ENCODE data around the gene KIAA1755. TPM values are rescaled to one million over a fixed set of nuclear protein-coding genes. Genes with fewer than 3 reads are reported as not detected.

The KIAA1755 gene
- total RNA-seq = 24.9 TPM

DNA sequence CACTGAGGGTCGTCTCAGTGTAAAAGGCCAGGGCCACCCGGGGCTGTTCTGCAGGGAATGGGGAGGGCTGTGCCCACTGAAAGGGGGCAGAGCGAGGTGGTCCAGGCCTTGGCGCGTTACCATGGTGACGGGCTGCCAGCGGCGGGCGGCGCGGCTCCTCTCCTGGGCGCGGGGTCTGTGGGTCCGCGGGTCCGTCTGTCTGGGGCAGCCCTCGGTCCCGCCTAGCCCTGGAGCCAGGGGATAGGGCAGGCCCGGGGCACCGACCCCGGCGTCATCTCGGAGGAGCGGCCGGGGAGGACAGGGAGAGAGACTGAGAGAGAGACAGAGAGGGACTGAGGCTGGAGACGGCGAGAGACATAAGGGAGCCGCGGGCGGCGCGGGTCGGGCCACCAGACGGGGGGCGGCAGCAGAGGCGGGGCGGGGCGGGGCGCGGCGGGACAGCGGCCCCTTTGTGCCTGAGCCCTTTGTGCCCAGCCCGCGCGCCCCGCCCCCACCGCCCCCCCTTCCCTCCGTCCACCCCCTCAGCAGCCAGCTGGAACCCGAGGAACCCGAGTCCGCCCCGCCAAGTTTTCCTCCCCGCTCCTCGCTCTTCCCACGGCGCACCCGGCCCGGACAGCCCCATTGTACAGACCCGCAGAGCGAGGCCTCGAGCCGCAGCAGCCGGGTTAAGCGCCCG lies at the start of gene KIAA1755:
TSS of gene KIAA1755 (minus strand) at position 358 of the 676 bp plus-strand sequence. CDS start at position 123, 235 bp downstream.

GRCh38 chr20:38303908-38304379 lies 43.4 kb upstream of the KIAA1755 start, which contains the start of gene BPI:
Gene BPI (plus strand): TSS chr20:38304156. CDS start chr20:38304224, 68 bp downstream.

DNA sequence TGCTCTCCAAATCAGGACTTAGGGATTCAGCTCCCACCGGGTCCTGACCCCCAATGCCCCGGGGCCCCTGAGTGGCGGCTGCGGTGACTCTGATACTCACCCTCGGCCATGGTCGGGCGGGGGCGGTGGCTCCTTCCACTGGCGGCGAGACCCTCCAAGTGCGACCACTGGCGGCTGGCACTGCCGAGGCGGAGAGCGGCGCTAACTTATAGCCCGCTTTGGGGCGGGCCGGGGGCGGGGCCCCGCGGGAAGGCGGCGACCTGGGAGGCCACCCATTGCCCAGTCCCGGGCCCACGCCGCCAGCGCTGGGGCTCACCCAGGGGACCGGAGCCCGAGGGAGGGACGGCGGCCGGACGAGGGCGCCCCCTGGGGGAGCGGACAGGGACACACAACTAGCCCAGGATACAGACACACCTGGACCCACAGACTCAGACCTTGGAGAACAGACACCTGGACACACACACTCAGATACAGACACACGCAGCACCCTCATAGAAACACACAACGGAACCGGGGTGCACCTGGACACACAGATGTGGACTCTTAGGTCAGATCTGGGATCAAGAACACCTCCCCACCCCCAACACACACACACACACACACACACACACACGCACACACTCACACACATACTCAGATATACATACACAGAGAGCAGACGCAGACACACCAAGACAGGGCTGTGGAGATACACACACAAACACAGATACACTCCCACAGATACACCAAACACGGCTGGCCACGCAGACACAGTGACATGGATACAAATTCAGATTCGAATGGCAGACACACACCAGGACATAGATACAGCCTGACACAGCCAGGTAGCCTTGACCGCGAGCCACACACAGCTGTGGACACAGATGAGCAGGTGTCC lies 95.2 kb downstream of the KIAA1755 start, which contains the start of gene TGM2:
TSS of gene TGM2 (minus strand) at position 182 of the 877 bp plus-strand sequence. CDS start at position 110, 72 bp downstream.

Other genes with a start within 250 kb of the KIAA1755 start
- 36.4 TPM for gene TTI1, start 227.3 kb downstream of the KIAA1755 start, total RNA-seq
- 46.8 TPM for gene RPRD1B, start 227.0 kb downstream of the KIAA1755 start, total RNA-seq
- gene TGM2, start 95.5 kb downstream of the KIAA1755 start, total RNA-seq = 151 TPM
- 2.4 TPM for gene BPI, start 43.4 kb upstream of the KIAA1755 start, total RNA-seq
- gene LBP, start 85.7 kb upstream of the KIAA1755 start, total RNA-seq = not detected
- 15.2 TPM for gene SNHG17, start 174.6 kb upstream of the KIAA1755 start, total RNA-seq
- 69.7 TPM for gene RALGAPB, start 212.1 kb upstream of the KIAA1755 start, total RNA-seq

All from camera-type eye (tissue), 1 donor.